GM21526 (cell line): ENCODE results near the gene GNS.

Experiments
- ATAC-seq: cut with Tn5 transposase; IDR thresholded peaks from one replicate; pipeline ENCODE4 v1.9.1; 2021; ENCODE audit warnings: moderate library complexity; ENCODE audit not compliant: unreplicated experiment, low FRiP score

Gene GNS

GRCh38 chr12:64759035-64759894, at the start of gene GNS:
Gene GNS, minus strand, starts transcription at chr12:64759406. Its CDS starts 130 bp downstream, at chr12:64759276.
- peak; percentile 70 for ATAC-seq

GRCh38 chr12:64808110-64808509, 48.9 kb upstream of the GNS start:
- ATAC-seq, result peak; percentile 61

DNA sequence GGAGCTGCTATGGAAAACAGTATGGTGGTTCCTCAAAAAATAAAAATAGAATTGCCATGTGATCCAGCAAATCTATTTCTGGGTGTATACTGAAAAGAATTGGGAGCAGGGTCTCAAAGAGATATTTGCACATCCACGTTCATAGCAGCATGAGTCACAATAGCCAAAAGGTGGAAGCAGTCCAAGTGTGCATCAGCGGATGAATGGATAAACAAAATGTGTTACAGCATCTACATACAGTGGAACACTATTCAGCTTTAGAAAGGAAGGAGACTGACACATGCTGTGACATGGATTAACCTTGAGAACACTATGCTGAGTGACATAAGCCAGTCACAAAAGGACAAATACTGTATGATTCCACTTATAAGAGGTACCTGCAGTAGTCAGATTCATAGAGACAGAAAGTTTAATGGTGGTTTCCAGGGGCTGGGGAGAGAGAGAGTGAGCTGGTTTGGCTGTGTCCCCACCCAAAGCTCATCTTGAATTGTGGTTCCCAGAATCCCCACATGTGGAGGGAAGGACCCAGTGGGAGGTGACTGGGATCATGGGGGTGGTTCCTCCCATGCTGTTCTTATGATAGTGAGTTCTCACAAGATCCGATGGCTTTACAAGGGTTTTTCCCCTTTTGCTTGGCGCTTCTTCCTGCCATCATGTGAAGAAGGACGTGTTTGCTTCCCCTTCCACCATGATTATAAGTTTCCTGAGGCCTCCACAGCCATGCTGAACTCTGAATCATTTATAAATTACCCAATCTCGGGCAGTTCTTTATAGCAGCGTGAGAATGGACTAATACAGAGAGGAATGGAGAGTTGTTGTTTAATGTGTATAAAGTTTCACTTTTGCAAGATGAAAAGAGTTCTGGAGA, 47.6 kb upstream of the GNS start:
- no peak for ATAC-seq

DNA sequence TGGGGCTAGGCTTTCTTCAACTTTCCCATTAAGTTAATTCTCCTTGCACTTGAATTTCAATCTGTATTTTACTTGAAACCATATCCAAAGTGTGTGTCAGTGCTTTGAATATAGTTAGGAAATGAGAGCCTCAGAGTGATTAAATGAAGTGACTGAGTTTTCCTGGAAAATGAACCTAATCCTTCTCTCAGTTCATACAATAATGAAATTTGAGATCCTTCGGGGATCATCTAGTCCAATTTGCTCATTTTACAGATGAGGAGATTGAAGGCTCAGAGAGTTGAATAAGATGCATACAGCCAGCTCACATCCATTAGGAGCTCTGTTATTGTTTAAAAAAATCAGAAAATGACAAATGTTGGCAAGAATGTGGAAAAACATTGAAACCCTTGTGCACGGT, 47.0 kb upstream of the GNS start:
- ATAC-seq, result no peak

GRCh38 chr12:64802180-64802775, 43.1 kb upstream of the GNS start:
- ATAC-seq, result peak; percentile 70

GRCh38 chr12:64801381-64801780, 42.2 kb upstream of the GNS start:
- no peak for ATAC-seq

DNA sequence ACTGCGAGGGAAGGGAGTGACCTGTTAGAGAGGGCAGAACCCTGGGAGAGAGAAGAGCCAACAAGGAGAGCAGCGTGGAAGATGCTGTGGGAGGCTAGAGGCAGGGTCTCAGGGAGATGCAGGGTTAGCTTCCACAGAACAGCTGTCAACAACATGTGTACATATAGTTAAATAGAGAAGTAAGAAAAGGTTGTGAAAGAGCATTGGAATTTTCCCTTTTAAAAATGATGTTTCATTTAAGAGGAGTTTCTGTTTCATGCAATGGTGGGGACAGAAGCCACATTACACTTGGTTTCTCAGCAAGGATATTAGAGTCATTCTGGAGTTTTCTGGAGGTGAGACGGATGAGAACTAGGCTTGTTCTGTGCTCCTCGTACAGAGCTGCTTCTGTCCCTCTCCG, 41.4 kb upstream of the GNS start:
- ATAC-seq, result peak; percentile 53

GRCh38 chr12:64798165-64798564, 39.0 kb upstream of the GNS start:
- ATAC-seq, result no peak

DNA sequence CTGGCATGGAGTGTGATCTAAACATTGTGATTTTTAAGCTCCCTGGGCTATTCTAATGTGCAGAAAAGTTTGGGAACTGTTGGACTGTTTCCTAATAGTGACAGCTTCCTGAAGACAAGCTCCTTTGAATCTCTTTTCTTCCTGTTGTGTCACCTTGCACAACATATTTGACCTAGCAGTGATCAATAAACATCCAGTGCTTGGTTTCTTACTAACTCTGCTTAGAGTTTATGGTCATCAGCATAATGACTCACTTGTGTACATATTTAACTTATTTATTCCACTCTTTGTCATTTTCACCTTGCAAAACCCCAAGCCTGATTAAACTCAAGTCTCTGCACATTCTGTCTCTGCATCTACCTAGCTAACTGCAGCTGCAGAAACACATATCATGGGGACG, 38.0 kb upstream of the GNS start:
- no peak for ATAC-seq

DNA sequence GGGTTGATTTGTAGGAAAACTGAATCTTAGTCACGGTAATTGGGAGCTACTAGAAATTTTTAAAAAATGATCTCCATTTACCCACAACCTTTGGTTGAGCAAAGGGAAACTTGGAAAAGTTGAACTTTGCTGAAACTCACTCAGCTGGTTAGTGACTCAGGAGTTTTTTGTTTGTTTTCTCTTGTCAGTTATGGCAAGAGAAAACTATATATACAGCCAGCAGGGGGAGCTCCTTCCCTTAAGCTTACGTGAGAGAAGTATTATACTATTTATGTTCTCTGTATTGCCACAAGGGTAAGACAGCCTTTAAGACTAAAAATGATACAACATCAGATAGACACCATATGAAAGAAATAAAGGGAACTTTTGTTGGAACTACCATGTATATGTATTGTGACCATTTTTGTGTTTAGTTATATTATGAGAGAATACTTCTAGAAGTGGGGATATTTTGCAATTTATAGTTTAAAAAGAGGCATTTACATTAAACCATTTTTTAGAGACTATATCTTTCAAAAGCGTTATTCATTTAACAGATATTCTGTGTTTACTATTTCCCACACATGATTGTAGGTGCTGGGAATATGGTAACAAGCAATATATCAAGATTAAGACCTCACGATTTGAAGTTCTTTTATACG, 37.1 kb upstream of the GNS start:
- ATAC-seq, result peak; percentile 71

DNA sequence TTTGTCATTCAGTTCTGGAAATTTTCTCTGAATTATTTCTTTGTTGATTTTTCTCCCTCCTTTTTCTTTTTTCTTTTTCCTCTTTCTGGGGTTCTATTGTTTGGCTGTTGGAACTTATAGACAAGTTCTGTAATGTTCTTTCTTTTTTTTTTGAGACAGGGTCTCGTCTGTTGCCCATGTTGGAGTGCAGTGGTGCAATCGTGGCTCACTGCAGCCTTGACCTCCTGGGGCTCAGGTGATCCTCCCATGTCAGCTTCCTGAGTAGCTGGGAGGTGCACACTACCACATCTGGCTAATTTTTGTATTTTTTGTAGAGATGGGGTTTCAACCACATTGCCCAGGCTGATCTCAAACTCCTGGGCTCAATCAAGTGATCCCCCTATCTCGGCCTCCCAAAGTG, 35.1 kb upstream of the GNS start:
- ATAC-seq, result no peak

- ATAC-seq, result no peak
These were observed 34.4 kb upstream of the GNS start for GRCh38 chr12:64793610-64794009.

- no peak for ATAC-seq
These were observed 32.9 kb upstream of the GNS start for GRCh38 chr12:64792128-64792527.

GRCh38 chr12:64791036-64791435, 31.8 kb upstream of the GNS start:
- ATAC-seq, result no peak

GRCh38 chr12:64790166-64790565, 31.0 kb upstream of the GNS start:
- ATAC-seq, result no peak

- ATAC-seq, result no peak
These were observed 26.6 kb upstream of the GNS start for GRCh38 chr12:64785838-64786237.

DNA sequence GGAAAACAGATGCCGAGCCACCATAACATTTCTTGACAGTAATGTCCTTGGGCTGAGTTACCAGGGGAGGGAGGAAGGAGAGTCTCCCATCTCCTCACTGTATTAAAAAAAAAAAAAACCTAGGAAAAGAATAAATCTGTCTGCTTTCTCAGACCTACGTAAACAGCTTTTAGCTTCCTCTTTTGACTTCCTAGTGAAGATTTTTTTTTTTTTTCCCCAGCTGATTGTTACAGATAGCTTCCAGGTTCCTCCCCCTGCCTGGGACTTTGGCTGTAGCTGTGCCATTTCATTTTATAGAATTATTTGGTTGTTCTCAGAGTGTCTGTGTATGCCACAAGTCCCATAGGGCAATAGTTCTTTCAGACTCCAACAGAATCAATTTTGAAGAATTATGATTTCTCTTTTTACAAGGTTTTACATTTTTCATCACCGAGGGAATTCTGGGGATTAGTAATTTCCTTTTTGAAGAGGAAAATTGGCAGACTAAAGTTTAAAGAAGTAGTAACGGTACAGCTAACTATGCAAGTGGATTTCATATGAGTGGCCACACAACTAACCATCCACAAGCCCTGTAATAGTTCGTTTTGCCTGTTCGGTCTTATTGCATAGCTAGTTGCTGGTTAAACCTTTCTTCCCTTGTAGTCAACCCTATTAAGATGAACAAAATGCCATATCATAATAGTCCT, 23.1 kb upstream of the GNS start:
- ATAC-seq, result no peak

GRCh38 chr12:64781280-64782190, 22.3 kb upstream of the GNS start:
- no peak for ATAC-seq
